Chondrocyte (in vitro differentiated cells): ENCODE results near the gene STX2. TPM values are rescaled to one million over a fixed set of nuclear protein-coding genes. Genes with fewer than 3 reads are reported as not detected.
A peak's percentile ranks its signal among the peaks of the same experiment; 100 is the strongest.

ENCODE experiments used
- DNase-seq: peaks from one replicate; pipeline ENCODE4 v3.0.0; 2021; ENCODE audit warnings: mixed read lengths, low spot score
- H3K27ac Mint-ChIP-seq: one replicate; pipeline ENCODE4 v1.8.0; 2021; ENCODE audit warnings: mild to moderate bottlenecking, moderate library complexity, mixed read lengths; ENCODE audit not compliant: unreplicated experiment
- H3K27me3 Mint-ChIP-seq: 2 replicates; pipeline ENCODE4 v1.8.0; 2021; ENCODE audit warnings: low read depth, mixed read lengths
- H3K36me3 Mint-ChIP-seq: 2 replicates; pipeline ENCODE4 v1.8.0; 2021; ENCODE audit warnings: low read depth, mixed read lengths
- H3K4me1 Mint-ChIP-seq: 2 replicates; pipeline ENCODE4 v1.8.0; 2021; ENCODE audit warnings: low read depth, mild to moderate bottlenecking, mixed read lengths
- H3K4me3 Mint-ChIP-seq: one replicate; pipeline ENCODE4 v1.8.0; 2021; ENCODE audit warnings: mild to moderate bottlenecking, moderate library complexity, mixed read lengths; ENCODE audit not compliant: unreplicated experiment
- H3K9me3 Mint-ChIP-seq: 2 replicates; pipeline ENCODE4 v1.8.0; 2021; ENCODE audit warnings: low read depth, mixed read lengths
- total RNA-seq: library from RNA; stranded (reverse); gene quantifications from 3 replicates; pipeline ENCODE4 v1.2.1, GENCODE V29; 2021
- TF ChIP-seq, protein P1 (sequence below): fragments of 200-600 bp; sonication (generic); IDR thresholded peaks from 2 replicates; pipeline ENCODE4 v1.5.0; 2021; ENCODE audit warnings: antibody characterized with exemption, mild to moderate bottlenecking, moderate library complexity

The STX2 gene
- total RNA-seq, 1 donor from 2014 or later: 40.4 TPM

DNA sequence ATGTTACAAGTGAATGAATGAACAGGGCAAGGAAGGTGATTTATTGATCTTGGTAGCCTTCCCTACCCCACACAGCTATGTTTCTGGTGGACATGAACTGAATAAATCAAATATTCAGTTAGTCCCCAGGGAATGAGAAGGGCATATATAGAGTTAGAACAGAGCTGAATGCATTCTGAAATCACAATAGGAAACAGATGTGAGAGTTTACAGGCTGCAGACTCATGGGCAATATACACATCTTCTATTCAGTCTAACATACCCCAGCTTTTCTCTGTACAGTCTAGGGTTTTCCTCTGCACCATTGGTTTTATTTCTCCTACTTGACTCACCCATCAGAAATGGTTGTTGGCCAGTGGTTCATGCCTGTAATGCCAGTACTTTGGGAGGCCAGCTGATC lies 7.3 kb upstream of the STX2 start:
- no peak for DNase-seq
- Mint-ChIP-seq H3K27me3 (no peaks in the 10 kb centered on the region), H3K9me3 (no peaks in the 10 kb centered on the region), H3K36me3 (no peaks in the 10 kb centered on the region), H3K4me3 (no peak overlapping the region), H3K27ac (no peak overlapping the region), H3K4me1 (peaks cover 20% of the 10 kb centered on the region)
- TF ChIP-seq, protein P1, sequence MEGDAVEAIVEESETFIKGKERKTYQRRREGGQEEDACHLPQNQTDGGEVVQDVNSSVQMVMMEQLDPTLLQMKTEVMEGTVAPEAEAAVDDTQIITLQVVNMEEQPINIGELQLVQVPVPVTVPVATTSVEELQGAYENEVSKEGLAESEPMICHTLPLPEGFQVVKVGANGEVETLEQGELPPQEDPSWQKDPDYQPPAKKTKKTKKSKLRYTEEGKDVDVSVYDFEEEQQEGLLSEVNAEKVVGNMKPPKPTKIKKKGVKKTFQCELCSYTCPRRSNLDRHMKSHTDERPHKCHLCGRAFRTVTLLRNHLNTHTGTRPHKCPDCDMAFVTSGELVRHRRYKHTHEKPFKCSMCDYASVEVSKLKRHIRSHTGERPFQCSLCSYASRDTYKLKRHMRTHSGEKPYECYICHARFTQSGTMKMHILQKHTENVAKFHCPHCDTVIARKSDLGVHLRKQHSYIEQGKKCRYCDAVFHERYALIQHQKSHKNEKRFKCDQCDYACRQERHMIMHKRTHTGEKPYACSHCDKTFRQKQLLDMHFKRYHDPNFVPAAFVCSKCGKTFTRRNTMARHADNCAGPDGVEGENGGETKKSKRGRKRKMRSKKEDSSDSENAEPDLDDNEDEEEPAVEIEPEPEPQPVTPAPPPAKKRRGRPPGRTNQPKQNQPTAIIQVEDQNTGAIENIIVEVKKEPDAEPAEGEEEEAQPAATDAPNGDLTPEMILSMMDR: no peak

DNA sequence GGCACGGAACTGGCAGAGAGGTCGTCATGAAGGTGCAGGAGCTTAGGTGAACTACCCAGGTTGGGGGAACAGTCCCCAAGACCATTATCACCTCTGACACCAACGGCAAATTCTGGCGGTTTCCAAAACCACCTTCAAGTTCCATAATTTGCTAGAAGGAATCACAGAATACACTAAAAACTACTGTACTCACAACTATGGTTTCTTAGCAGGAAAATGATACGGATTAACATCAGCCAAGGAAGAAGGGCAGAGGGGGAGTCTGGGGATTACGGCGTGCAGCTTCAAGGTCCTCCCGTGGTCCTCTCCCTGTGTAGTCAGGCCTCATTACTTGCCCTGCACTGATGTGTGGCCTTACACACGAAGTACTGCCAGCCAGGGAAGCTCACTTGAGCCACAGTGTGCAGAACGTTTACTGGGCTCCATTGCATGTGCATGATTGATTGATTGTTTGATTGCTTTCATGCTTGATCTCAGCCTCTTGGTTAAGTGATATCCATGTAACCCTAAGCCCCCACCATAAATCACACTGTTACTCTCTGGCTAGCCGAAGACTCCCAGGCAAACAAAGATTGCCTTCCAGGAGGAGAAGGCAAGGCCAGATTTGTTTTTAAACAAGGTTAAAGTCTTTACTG lies 837 bp upstream of the STX2 start:
- no peak for DNase-seq
- no peaks in the 10 kb centered on the region for H3K36me3 Mint-ChIP-seq
- H3K4me1 Mint-ChIP-seq: peaks cover 34% of the 10 kb centered on the region
- TF ChIP-seq, protein P1: no peak
- no peaks in the 10 kb centered on the region for H3K9me3 Mint-ChIP-seq
- H3K27me3 Mint-ChIP-seq: no peaks in the 10 kb centered on the region
- peak overlapping the region; percentile 64 for H3K27ac Mint-ChIP-seq
- peak overlapping the region; percentile 72 for H3K4me3 Mint-ChIP-seq

DNA sequence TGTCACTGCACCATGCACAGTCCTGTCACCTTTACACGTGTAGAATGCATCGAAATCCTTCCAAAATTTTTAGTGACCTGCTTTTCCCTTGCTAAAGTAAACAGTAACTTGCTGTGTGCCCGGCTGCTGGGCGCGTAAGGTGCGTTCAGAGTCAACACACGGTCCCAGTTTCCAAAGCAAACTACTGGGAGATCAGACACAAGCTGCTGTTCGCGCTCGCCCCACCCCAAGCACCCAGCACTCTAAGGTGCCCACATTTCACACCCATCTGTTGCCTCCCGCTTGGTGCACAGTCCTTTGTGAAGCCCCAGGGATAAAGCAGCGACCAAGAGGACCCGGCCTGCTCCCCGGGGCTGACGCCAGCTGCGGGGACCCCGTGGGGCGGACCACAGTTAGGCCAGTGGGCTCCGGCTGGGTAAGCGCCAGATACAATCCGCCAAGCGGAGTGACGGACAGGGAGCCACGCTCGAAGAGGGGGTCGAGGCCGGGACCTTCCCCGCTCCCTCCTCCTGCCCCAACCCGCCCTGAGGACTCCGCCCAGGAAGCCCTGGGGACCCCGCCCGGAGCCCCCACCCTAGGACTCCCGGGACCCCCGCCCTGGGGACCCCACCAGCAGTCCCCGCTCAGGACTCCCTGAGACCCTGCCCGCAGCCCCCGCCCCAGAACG lies 633 bp downstream of the STX2 start:
- Mint-ChIP-seq H3K36me3 (no peaks in the 10 kb centered on the region), H3K4me3 (peak overlapping the region; percentile 80), H3K4me1 (peaks cover 37% of the 10 kb centered on the region), H3K27me3 (no peaks in the 10 kb centered on the region), H3K27ac (peak overlapping the region; percentile 77), H3K9me3 (no peaks in the 10 kb centered on the region)
- TF ChIP-seq, protein P1: no peak
- DNase-seq: no peak

DNA sequence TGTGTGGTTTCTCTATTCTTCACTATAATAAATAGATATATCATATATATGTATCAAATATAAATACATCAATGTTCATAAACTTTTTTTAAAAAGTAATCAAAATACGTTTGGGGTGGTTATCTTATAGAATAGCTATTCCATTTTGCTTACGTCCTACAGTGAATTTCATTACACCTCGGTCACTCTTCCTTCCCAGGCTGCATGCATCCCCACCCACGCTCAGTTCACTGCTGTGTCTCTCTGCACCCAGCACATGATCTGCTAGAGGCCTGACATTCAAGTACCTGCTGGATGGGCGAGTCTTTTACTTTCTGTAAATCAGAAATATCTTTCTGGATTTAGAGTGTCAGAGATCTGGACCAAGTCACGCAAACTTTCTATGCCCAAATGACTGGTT lies 3.6 kb downstream of the STX2 start:
- no peak for DNase-seq
- TF ChIP-seq, protein P1: no peak
- Mint-ChIP-seq H3K27ac (no peak overlapping the region), H3K36me3 (peaks cover 3% of the 10 kb centered on the region), H3K27me3 (no peaks in the 10 kb centered on the region), H3K4me3 (no peak overlapping the region), H3K4me1 (peaks cover 62% of the 10 kb centered on the region), H3K9me3 (no peaks in the 10 kb centered on the region)

DNA sequence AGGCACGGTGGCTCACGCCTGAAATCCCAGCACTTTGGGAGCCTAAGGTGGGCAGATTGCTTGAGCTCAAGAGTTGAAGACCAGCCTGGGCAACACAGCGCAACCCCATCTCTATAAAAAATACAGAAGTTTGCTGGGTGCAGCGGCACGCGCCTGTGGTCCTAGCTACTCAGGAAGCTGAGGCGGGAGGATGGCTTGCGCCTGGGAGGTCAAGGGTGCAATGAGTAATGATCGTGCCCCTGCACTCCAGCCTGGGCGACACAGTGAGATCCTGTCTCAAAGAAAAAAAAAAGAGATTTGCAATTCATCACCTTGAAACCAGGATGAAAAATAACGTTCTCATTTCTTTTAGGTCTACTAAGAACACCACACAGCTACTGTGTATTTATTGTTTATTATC lies 4.0 kb downstream of the STX2 start:
- H3K4me1 Mint-ChIP-seq: peaks cover 66% of the 10 kb centered on the region
- DNase-seq: no peak
- H3K4me3 Mint-ChIP-seq: no peak overlapping the region
- H3K36me3 Mint-ChIP-seq: peaks cover 3% of the 10 kb centered on the region
- TF ChIP-seq, protein P1: no peak
- no peak overlapping the region for H3K27ac Mint-ChIP-seq
- H3K27me3 Mint-ChIP-seq: no peaks in the 10 kb centered on the region
- H3K9me3 Mint-ChIP-seq: no peaks in the 10 kb centered on the region
